Measurements from ENCODE around the gene CIPC. TPM values are rescaled to one million over a fixed set of nuclear protein-coding genes. Genes with fewer than 3 reads are reported as not detected.
A peak's percentile ranks its signal among the peaks of the same experiment; 100 is the strongest.

Gene CIPC
- total and polyA plus RNA-seq, 9 of the 15 experiments (the other 6 are each of a cell fraction or from before 2014, with no cell fraction given): 5.0 to 16.9 (median 10.7) TPM

DNA sequence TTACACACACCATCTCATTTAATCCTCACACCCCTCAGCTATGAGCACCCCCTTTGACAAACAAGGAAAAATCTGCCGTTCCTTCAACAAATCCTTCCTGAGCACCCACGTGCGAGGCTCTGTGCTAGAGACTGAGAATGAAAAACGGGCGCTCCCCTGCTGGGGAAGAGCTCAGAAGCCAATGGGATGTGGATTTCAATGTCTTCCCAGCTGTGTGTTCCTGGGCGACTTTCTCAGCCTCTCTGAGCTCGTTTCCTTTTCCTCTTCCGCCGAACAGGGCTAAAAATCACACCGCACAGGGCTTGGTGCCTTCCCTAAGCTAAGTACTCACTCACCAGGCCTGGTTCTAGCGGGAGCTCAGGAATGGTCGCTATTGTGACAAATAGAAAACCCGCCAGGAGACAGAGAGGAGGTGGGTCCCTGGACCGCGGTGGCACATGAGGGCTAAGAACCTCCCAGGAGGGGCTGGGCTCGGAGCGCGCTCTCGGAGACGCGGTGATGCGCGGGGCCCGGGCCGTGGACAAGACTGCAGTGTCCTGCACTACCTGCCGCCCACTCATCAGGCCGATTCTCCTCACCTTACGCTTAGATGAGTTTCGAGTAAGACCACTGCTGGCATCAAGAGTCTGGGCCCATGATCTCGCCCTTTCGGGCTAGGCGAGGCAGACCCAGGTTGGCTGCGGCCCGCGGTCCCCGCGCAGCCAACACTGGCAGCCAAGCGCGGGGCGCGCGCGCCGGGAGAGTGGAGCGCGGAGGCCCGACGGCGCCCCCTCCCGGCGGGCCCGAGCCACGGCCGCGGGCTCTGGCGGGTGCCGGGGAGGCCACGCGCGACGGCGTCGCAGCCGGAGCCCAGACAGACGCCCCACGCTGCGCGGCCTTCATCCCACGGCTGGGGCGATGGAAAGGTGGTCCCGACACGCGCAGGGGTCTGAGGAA lies 26.6 kb downstream of the CIPC start (continued):
- TF ChIP-seq, protein P1, sequence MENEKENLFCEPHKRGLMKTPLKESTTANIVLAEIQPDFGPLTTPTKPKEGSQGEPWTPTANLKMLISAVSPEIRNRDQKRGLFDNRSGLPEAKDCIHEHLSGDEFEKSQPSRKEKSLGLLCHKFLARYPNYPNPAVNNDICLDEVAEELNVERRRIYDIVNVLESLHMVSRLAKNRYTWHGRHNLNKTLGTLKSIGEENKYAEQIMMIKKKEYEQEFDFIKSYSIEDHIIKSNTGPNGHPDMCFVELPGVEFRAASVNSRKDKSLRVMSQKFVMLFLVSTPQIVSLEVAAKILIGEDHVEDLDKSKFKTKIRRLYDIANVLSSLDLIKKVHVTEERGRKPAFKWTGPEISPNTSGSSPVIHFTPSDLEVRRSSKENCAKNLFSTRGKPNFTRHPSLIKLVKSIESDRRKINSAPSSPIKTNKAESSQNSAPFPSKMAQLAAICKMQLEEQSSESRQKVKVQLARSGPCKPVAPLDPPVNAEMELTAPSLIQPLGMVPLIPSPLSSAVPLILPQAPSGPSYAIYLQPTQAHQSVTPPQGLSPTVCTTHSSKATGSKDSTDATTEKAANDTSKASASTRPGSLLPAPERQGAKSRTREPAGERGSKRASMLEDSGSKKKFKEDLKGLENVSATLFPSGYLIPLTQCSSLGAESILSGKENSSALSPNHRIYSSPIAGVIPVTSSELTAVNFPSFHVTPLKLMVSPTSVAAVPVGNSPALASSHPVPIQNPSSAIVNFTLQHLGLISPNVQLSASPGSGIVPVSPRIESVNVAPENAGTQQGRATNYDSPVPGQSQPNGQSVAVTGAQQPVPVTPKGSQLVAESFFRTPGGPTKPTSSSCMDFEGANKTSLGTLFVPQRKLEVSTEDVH (IDR thresholded peaks at IDR 0.05; ENCODE audit: low read depth, partially characterized antibody): no peak
- no peak for TF ChIP-seq PYGO2 (tag; IDR thresholded peaks at IDR 0.05)
- no peak for TF ChIP-seq YBX1 (IDR thresholded peaks at IDR 0.05)
- no peak for TF ChIP-seq ZC3H11A (IDR thresholded peaks at IDR 0.05; ENCODE audit: low read depth, low read length)
- TF ChIP-seq, protein P2, sequence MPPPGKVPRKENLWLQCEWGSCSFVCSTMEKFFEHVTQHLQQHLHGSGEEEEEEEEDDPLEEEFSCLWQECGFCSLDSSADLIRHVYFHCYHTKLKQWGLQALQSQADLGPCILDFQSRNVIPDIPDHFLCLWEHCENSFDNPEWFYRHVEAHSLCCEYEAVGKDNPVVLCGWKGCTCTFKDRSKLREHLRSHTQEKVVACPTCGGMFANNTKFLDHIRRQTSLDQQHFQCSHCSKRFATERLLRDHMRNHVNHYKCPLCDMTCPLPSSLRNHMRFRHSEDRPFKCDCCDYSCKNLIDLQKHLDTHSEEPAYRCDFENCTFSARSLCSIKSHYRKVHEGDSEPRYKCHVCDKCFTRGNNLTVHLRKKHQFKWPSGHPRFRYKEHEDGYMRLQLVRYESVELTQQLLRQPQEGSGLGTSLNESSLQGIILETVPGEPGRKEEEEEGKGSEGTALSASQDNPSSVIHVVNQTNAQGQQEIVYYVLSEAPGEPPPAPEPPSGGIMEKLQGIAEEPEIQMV (tag; conservative IDR thresholded peaks at IDR 0.05; ENCODE audit: low read depth): no peak
- no peak for TF ChIP-seq KLF10 (CRISPR knock-in tag; IDR thresholded peaks at IDR 0.05)
- no peak for TF ChIP-seq SMARCA4 (IDR thresholded peaks at IDR 0.05)
- no peak for TF ChIP-seq ZNF551 (CRISPR knock-in tag; IDR thresholded peaks at IDR 0.05)
- TF ChIP-seq ASH1L (IDR thresholded peaks at IDR 0.05; ENCODE audit: borderline replicate concordance, low read depth, partially characterized antibody): no peak
- no peak for TF ChIP-seq FOXJ2 (tag; IDR thresholded peaks at IDR 0.05)
- peak; percentile 62 to 72 for TF ChIP-seq NRF1 (conservative IDR thresholded peaks at IDR 0.05 in 1 of 2, IDR thresholded peaks at IDR 0.05 in 1 of 2)
- TF ChIP-seq SREBF1 (IDR thresholded peaks at IDR 0.05; ENCODE audit: borderline replicate concordance, low read depth, low read length): no peak
- peak; percentile 47 for TF ChIP-seq HMGN3 (IDR thresholded peaks at IDR 0.05; ENCODE audit: borderline replicate concordance, extremely low read depth, insufficient read length, low read depth, low read length)
- TF ChIP-seq ZNF133 (CRISPR knock-in tag; IDR thresholded peaks at IDR 0.05): no peak
- no peak for TF ChIP-seq MAFF (IDR thresholded peaks at IDR 0.05; ENCODE audit: low read length)
- TF ChIP-seq ZFP30 (CRISPR knock-in tag; IDR thresholded peaks at IDR 0.05; ENCODE audit: borderline replicate concordance): no peak
- TF ChIP-seq, protein P3, sequence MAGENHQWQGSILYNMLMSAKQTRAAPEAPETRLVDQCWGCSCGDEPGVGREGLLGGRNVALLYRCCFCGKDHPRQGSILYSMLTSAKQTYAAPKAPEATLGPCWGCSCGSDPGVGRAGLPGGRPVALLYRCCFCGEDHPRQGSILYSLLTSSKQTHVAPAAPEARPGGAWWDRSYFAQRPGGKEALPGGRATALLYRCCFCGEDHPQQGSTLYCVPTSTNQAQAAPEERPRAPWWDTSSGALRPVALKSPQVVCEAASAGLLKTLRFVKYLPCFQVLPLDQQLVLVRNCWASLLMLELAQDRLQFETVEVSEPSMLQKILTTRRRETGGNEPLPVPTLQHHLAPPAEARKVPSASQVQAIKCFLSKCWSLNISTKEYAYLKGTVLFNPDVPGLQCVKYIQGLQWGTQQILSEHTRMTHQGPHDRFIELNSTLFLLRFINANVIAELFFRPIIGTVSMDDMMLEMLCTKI (IDR thresholded peaks at IDR 0.05; ENCODE audit: partially characterized antibody): no peak
- TF ChIP-seq KDM5B (IDR thresholded peaks at IDR 0.05; ENCODE audit: insufficient replicate concordance, low read depth, low read length): no peak
- TF ChIP-seq, protein P4, sequence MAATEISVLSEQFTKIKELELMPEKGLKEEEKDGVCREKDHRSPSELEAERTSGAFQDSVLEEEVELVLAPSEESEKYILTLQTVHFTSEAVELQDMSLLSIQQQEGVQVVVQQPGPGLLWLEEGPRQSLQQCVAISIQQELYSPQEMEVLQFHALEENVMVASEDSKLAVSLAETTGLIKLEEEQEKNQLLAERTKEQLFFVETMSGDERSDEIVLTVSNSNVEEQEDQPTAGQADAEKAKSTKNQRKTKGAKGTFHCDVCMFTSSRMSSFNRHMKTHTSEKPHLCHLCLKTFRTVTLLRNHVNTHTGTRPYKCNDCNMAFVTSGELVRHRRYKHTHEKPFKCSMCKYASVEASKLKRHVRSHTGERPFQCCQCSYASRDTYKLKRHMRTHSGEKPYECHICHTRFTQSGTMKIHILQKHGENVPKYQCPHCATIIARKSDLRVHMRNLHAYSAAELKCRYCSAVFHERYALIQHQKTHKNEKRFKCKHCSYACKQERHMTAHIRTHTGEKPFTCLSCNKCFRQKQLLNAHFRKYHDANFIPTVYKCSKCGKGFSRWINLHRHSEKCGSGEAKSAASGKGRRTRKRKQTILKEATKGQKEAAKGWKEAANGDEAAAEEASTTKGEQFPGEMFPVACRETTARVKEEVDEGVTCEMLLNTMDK (IDR thresholded peaks at IDR 0.05; ENCODE audit: borderline replicate concordance, insufficient read depth, low read depth, low read length, poor library complexity, severe bottlenecking): no peak
